ENCODE data around the gene USP53. TPM values are rescaled to one million over a fixed set of nuclear protein-coding genes. Genes with fewer than 3 reads are reported as not detected.

USP53 gene
- total and polyA plus RNA-seq, 4 donors, result 17.4 to 54.4 (median 35.7) TPM

DNA sequence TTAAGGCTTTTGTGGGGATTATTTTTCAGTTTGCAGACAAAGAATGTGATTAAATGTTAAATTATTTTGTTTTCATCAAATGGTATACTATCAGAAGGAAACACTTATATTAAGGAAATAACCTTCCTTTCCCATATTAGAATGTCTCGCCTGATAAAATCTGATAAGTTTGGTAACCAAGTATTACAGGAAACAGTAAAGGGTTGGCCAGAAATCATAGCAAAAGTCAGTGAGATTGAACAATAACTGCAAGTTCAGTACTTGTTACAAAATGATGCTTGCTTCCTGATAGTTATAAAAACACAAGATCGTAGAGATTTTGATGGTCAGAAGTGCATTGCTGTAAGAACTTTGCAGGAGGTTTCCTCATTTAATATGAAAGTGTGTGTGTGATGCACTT is 68.9 kb downstream of the USP53 start:
- Histone ChIP-seq H3K27ac (ENCODE audit: low read depth, low read length) (no peak overlapping the region), H3K4me1 (ENCODE audit: control insufficient read depth, insufficient read depth, low read length) (no peaks in the 10 kb centered on the region), H3K9me3 (ENCODE audit: control insufficient read depth, insufficient read depth, low read length) (no peaks in the 10 kb centered on the region), H3K36me3 (ENCODE audit: control insufficient read depth, insufficient read depth, low read length) (no peaks in the 10 kb centered on the region), H3K27me3 (ENCODE audit: control insufficient read depth, insufficient read depth, low read length) (no peaks in the 10 kb centered on the region), H3K4me3 (ENCODE audit: low read depth, low read length) (no peak overlapping the region)
- no peak for DNase-seq (ENCODE audit: low read depth in 4 of 6, low spot score in 6 of 6)
- WGBS (ENCODE audit: insufficient coverage), result no CpG with 5 or more reads among the region's 2 CpGs

DNA sequence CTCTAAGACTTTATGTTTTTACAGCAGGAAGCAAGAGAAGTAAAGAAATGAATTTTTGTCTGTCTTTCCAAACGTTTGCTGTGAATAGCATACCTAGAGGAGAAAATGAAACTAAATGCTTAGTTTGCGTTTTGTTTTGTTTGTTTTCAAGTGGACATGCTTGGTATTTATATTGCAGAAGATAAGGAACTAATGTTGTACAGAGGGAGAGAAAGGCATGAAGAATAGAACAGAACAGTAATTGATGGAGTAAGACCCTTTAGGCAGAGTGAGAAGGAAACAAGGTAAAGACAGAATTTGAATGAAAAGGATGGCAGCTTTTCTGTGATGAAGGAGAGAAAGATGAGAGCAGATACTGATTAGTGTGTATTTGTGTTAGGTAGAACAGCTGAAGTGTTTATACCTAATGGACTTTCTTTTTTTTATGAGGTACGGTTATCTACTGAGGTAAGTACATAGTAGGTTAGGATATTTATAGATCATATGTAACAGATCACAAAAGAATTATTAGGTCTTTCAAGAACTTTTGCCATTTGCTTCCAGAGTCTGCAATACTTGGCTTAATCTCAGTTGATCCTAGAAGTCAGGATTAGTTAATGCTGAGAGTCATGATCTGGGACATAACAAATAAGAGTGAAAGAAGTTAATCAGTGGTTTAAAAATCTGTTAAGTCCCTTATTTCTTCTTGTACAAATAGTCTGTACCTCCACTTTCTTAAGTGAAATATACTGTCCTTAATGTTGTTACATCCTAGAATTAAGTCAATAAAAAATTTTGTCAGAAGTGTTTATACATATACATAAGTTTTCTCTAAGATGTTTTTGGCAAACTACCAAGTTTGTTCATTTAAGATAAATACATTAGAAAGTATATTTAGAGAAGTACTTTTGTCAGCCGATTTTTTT is 72.6 kb downstream of the USP53 start:
- no peak overlapping the region for H3K4me3 ChIP-seq (ENCODE audit: low read depth, low read length)
- DNase-seq (ENCODE audit: low read depth in 4 of 6, low spot score in 6 of 6), result no peak
- no peaks in the 10 kb centered on the region for H3K4me1 ChIP-seq (ENCODE audit: control insufficient read depth, insufficient read depth, low read length)
- no peaks in the 10 kb centered on the region for H3K9me3 ChIP-seq (ENCODE audit: control insufficient read depth, insufficient read depth, low read length)
- no peaks in the 10 kb centered on the region for H3K36me3 ChIP-seq (ENCODE audit: control insufficient read depth, insufficient read depth, low read length)
- no peaks in the 10 kb centered on the region for H3K27me3 ChIP-seq (ENCODE audit: control insufficient read depth, insufficient read depth, low read length)
- 51% methylated on average over 2 of the region's 4 CpGs for WGBS (ENCODE audit: insufficient coverage)
- peak overlapping the region; percentile 47 for H3K27ac ChIP-seq (ENCODE audit: low read depth, low read length)

DNA sequence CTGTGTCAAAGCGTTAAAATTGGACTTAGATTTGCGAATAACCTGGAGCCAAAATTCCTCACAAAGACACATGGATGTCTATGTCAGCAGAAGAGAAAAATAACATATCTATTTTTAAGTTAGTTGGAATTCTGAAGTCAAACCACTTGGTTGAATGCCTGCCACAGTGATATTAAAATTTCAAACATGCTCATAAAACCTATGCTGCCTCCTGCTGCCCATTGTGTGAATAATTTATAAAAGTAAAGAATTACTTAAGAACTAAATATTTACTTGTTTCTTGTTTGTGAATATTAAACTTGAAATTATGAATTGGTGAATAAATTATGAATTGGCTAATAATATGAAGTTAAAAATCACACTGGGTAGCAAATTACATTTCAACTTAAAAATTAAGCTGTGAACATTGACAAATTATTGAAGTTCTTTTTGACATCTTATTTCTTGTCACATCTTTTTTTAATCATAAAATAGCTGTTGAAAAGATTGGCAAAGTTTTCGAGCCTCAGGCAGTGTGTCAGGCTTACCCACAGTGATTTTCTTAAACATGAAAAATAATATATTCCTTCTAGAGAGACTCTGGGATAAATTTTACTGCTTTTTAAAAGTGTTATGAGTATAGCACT is 74.0 kb downstream of the USP53 start:
- H3K4me1 ChIP-seq (ENCODE audit: control insufficient read depth, insufficient read depth, low read length), result no peaks in the 10 kb centered on the region
- H3K27me3 ChIP-seq (ENCODE audit: control insufficient read depth, insufficient read depth, low read length), result no peaks in the 10 kb centered on the region
- DNase-seq (ENCODE audit: low read depth in 4 of 6, low spot score in 6 of 6), result peak in 3 of 6 donors; percentile 26 to 78 (median 76)
- H3K27ac ChIP-seq (ENCODE audit: low read depth, low read length), result no peak overlapping the region
- no peaks in the 10 kb centered on the region for H3K9me3 ChIP-seq (ENCODE audit: control insufficient read depth, insufficient read depth, low read length)
- no CpG with 5 or more reads among the region's 3 CpGs for WGBS (ENCODE audit: insufficient coverage)
- H3K4me3 ChIP-seq (ENCODE audit: low read depth, low read length), result no peak overlapping the region
- no peaks in the 10 kb centered on the region for H3K36me3 ChIP-seq (ENCODE audit: control insufficient read depth, insufficient read depth, low read length)

DNA sequence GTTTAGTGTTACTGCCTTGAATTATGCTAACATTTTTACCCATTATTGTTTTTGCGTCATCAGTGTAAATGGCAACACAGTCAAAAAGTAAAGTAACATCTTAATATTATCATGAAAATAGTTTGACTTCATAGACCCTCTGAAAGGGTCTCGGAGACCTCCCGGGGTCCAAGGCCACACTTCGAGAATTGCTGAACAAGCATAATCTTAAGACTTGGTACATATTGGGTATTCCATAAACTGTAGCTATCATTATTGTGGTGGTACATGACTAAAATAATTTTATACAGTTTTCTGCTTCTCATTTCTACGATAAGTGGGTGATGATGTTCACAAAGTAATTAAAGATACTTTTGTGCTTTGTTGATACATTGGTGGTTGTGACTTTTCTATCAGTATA is 76.8 kb downstream of the USP53 start:
- Histone ChIP-seq H3K27me3 (ENCODE audit: control insufficient read depth, insufficient read depth, low read length) (no peaks in the 10 kb centered on the region), H3K4me3 (ENCODE audit: low read depth, low read length) (no peak overlapping the region), H3K9me3 (ENCODE audit: control insufficient read depth, insufficient read depth, low read length) (no peaks in the 10 kb centered on the region), H3K4me1 (ENCODE audit: control insufficient read depth, insufficient read depth, low read length) (no peaks in the 10 kb centered on the region), H3K27ac (ENCODE audit: low read depth, low read length) (no peak overlapping the region), H3K36me3 (ENCODE audit: control insufficient read depth, insufficient read depth, low read length) (no peaks in the 10 kb centered on the region)
- DNase-seq (ENCODE audit: low read depth in 4 of 6, low spot score in 6 of 6), result no peak
- WGBS (ENCODE audit: insufficient coverage), result no CpG with 5 or more reads among the region's 5 CpGs

DNA sequence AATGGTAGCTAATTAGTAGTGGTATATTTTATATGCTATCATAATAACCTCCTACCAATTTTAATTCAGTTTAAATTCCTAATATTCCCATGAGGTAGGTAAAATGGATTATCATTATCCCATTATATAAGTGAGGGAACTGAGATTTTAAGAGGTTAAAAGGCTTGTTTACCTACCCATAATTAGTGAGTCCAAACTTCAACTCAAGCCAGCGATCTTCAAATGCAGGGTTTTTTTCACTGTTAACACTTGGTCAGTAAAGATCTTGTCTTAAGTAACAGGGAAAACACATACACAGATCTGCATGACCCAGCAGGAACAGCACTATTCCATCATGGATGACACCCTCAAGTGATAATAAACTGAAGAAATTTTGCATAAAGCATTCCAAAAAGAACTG is 78.1 kb downstream of the USP53 start:
- DNase-seq (ENCODE audit: low read depth in 4 of 6, low spot score in 6 of 6), result no peak
- H3K36me3 ChIP-seq (ENCODE audit: control insufficient read depth, insufficient read depth, low read length), result no peaks in the 10 kb centered on the region
- no CpG with 5 or more reads among the region's 1 CpG for WGBS (ENCODE audit: insufficient coverage)

DNA sequence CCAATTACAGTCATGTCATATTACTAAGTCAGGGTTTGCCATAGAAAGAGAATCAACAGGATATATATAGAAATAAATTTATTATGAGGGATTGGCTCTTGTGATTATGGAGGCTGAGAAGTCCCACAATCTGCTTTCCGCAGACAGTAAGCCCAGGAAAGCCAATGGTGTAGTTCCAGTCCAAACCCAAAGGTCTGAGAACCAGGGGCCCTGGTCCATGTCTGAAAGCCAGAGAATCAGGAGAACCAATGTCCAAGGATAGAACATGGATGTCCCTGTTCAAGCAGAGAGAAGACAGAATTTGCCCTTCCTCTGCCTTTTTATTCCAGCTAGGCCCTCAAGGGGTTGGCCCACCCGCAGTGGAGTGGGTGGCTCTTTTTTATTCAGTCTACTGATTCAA is 83.8 kb downstream of the USP53 start:
- Histone ChIP-seq H3K4me3 (ENCODE audit: low read depth, low read length) (no peak overlapping the region), H3K27me3 (ENCODE audit: control insufficient read depth, insufficient read depth, low read length) (no peaks in the 10 kb centered on the region), H3K9me3 (ENCODE audit: control insufficient read depth, insufficient read depth, low read length) (no peaks in the 10 kb centered on the region), H3K4me1 (ENCODE audit: control insufficient read depth, insufficient read depth, low read length) (peaks cover 12% of the 10 kb centered on the region), H3K27ac (ENCODE audit: low read depth, low read length) (no peak overlapping the region), H3K36me3 (ENCODE audit: control insufficient read depth, insufficient read depth, low read length) (peaks cover 3% of the 10 kb centered on the region)
- DNase-seq (ENCODE audit: low read depth in 4 of 6, low spot score in 6 of 6), result no peak
- 92% methylated on average over 1 of the region's 2 CpGs for WGBS (ENCODE audit: insufficient coverage)

More for the DNA sequence above, 78.1 kb downstream of the USP53 start:
- no peaks in the 10 kb centered on the region for H3K4me1 ChIP-seq (ENCODE audit: control insufficient read depth, insufficient read depth, low read length)
- H3K4me3 ChIP-seq (ENCODE audit: low read depth, low read length), result no peak overlapping the region
- H3K9me3 ChIP-seq (ENCODE audit: control insufficient read depth, insufficient read depth, low read length), result no peaks in the 10 kb centered on the region
- no peak overlapping the region for H3K27ac ChIP-seq (ENCODE audit: low read depth, low read length)
- H3K27me3 ChIP-seq (ENCODE audit: control insufficient read depth, insufficient read depth, low read length), result no peaks in the 10 kb centered on the region

DNA sequence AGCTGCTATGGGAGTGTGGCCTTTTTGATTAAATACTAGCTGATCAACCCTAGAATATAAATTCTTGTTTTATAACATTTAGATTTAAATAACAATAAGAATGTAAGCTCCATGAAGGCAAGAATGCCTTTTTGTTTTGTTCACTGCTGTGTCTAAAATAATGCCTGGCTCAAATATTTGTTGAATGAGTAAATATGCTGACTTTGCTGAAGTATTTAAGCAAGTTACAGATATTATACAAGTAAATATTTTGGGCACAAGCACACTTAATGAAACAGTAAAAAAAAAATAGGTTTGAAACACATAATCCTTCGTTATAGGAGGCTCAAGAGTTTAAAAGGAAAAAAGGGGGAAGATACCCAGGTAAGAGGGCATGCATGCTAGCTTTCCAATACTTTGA is 85.3 kb downstream of the USP53 start:
- WGBS (ENCODE audit: insufficient coverage), result no CpG with 5 or more reads among the region's 1 CpG
- H3K4me3 ChIP-seq (ENCODE audit: low read depth, low read length), result no peak overlapping the region
- no peaks in the 10 kb centered on the region for H3K9me3 ChIP-seq (ENCODE audit: control insufficient read depth, insufficient read depth, low read length)
- DNase-seq (ENCODE audit: low read depth in 4 of 6, low spot score in 6 of 6), result no peak
- H3K27ac ChIP-seq (ENCODE audit: low read depth, low read length), result no peak overlapping the region
- H3K27me3 ChIP-seq (ENCODE audit: control insufficient read depth, insufficient read depth, low read length), result no peaks in the 10 kb centered on the region
- H3K36me3 ChIP-seq (ENCODE audit: control insufficient read depth, insufficient read depth, low read length), result peaks cover 3% of the 10 kb centered on the region
- H3K4me1 ChIP-seq (ENCODE audit: control insufficient read depth, insufficient read depth, low read length), result peaks cover 12% of the 10 kb centered on the region

DNA sequence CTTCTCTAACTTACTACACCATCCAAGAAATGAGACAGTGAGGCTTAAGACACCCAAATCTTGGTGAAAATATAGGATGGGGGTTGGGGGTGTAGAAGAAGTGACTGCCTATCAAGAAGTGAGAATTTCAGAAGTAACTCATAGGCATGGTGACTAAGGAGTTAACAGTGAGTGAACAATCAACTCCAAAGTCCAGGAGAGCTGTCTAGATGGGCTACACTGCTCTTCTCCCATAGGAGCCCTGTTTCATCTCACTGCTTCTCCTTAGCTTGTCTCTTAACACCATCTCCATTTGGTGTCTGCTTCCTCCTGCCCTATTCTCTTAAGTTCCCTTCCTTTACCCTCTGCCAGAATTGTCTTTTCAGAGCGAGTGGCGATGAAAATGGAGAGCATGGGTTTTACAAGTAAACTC is 86.8 kb downstream of the USP53 start:
- Histone ChIP-seq H3K4me1 (ENCODE audit: control insufficient read depth, insufficient read depth, low read length) (peaks cover 12% of the 10 kb centered on the region), H3K9me3 (ENCODE audit: control insufficient read depth, insufficient read depth, low read length) (no peaks in the 10 kb centered on the region), H3K27me3 (ENCODE audit: control insufficient read depth, insufficient read depth, low read length) (no peaks in the 10 kb centered on the region), H3K36me3 (ENCODE audit: control insufficient read depth, insufficient read depth, low read length) (peaks cover 3% of the 10 kb centered on the region), H3K4me3 (ENCODE audit: low read depth, low read length) (peak overlapping the region; percentile 95), H3K27ac (ENCODE audit: low read depth, low read length) (peak overlapping the region; percentile 96)
- no peak for DNase-seq (ENCODE audit: low read depth in 4 of 6, low spot score in 6 of 6)
- WGBS (ENCODE audit: insufficient coverage), result 62% methylated on average over 2 of the region's 2 CpGs

DNA sequence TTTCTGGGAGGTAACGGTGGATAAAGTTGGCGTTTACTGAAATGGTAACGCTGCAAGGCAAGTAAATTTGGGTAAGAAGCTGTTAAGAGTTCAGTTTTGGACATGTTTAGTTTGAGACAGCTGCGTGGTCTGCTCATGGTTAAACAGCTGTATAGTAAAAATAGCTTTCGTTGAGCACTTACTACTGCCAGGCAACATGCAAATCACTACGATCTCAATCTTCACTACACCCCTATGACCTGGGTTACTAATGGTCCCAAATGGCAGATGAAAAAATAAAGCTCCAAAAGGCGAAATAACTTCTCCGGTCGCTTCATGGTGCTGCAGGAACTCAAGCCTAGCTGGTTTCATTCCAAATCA is 87.2 kb downstream of the USP53 start:
- Histone ChIP-seq H3K4me3 (ENCODE audit: low read depth, low read length) (peak overlapping the region; percentile 95), H3K36me3 (ENCODE audit: control insufficient read depth, insufficient read depth, low read length) (peaks cover 3% of the 10 kb centered on the region), H3K27me3 (ENCODE audit: control insufficient read depth, insufficient read depth, low read length) (no peaks in the 10 kb centered on the region), H3K27ac (ENCODE audit: low read depth, low read length) (peak overlapping the region; percentile 96), H3K9me3 (ENCODE audit: control insufficient read depth, insufficient read depth, low read length) (no peaks in the 10 kb centered on the region), H3K4me1 (ENCODE audit: control insufficient read depth, insufficient read depth, low read length) (peaks cover 12% of the 10 kb centered on the region)
- DNase-seq (ENCODE audit: low read depth in 4 of 6, low spot score in 6 of 6), result no peak
- WGBS (ENCODE audit: insufficient coverage), result 5% methylated on average over 5 of the region's 9 CpGs
